HG03066 (cell line): ENCODE data around the gene RCAN2.
A peak's percentile ranks its signal among the peaks of the same experiment; 100 is the strongest.
"Not testable (repeated sequence)": the region's sequence is repeated elsewhere in the genome, so short reads cannot be mapped to it uniquely, and the experiment has no call there.

Experiments used
- ATAC-seq: cut with Tn5 transposase; IDR thresholded peaks from one replicate; pipeline ENCODE4 v1.9.1; 2021; ENCODE audit warnings: low read depth; ENCODE audit not compliant: unreplicated experiment

The RCAN2 gene

DNA sequence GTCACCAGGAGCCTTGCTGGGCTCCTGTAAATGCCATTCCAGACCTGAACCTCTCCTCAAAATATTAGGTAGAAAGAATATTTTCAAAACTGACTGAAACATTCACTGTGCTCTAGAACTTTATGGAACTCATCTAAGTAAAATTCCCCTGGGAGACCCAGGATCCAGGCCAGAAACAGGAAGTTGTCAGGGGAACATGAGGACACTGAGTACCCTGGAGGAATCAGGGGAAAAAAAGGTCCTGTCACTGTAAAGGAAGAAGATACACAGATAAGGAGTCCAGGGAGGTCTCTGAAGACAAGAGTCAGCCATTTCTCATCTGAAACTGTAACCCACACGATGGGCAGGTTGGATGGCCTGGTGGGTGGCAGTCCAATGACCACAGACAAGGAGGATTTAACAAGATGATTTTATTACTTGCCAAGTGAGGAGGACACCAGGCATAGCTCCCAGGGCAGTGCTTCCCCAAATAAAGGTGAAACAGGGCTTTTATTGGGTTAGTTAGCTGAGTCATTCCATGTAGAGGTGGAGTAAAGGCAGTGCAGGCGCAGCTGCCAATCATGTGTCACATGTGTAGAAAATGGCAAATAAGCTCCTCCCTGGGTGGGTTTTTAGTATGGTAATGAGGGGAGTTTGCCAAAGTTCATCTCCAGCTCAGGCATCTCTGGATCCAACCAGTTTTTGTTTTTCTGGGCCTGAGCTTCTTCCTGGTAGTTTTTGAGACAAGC lies 138.5 kb downstream of the RCAN2 start:
- no peak for ATAC-seq

DNA sequence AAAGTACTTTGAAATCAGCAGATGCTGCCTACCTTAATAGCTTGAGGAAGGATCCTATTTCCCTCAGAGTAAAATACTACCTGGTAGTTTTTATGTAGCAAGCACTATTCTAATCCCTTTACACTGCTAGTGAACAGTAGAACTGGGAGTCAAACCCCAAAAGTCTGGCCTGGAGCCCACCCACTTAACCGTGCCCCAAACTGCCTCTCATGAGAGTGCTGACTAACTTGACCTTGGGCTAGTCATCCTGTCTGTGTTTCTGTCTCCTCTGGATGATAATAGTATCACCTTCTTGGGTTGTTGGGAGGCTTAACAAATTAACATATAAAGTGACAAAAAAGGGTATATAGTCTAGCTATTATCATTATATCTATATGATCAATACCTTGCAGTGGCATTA lies 140.5 kb downstream of the RCAN2 start:
- no peak for ATAC-seq

DNA sequence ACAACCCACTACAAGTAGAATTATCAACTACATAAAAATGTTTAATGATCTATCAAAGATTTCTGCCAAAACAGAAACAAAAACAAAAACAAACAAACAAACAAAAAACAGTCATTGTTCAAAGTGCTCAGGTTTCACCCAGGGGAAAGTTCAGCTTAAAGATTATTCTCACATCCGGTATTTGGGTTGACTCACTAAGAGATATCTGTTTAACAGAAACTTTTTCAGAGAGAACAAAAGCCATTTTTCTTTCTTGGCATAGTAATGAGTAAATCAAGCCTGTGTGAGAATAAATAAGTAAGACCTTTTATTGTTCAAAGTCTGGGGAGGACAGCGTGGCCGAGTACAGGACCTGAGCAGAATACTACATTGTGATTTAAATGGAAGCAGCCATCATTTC lies 143.6 kb downstream of the RCAN2 start:
- no peak for ATAC-seq

DNA sequence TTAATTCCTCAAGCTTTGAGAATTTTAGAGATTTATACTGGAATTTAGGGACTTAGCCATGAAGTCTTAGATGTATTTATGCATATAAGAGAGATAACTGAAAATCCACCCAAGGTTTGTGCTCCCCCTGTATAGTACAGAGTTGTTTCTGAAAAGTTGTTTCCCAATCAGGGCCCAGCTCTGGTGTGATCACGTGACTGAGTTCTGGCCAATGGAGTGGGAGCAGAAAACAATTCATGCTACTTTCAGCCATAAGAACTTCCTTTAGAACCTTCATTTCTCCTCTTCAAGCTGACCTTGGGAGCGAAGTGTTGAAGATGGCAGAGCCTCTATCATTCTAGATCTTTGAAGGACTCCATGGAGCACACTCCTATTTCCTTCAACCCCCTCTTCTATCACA lies 151.0 kb downstream of the RCAN2 start:
- no peak for ATAC-seq

DNA sequence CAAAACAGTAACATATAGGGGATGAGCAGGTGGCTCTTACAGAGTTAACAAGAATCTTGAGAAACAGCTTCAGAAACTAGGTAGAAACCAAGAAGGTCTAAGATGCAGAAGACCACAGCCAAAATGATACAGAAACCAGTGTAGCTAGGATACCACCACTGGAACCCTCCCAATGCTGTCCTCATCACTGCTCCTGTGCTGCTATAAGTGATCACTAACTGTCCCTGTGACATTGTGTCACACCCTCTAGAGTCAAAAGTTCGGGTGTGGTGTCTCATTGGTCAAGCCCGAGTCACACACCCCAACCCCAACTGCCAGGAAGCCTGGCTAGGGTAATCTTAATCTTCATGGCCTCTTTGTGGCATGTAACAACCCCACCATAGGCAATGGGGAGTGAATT lies 153.1 kb downstream of the RCAN2 start:
- peak; percentile 95 for ATAC-seq

DNA sequence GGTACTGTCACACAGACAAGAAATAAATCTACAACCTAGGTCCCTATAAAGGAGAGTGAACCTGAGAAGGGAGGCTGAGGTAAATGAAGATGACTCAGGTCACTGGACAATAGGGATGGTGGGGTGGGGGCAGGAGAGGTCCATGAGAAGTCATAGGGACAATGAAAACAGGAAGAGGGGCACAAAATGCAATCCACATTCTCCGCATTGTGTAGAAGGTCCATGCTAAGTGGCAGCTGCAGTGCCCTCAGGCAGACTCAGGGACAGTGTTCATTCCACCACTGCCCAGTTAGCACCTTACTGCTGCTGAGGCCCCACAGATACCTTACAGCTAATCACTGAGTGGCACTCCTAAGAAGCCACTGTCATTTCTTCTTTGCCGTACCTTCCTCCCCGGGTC lies 156.8 kb downstream of the RCAN2 start:
- no peak for ATAC-seq

DNA sequence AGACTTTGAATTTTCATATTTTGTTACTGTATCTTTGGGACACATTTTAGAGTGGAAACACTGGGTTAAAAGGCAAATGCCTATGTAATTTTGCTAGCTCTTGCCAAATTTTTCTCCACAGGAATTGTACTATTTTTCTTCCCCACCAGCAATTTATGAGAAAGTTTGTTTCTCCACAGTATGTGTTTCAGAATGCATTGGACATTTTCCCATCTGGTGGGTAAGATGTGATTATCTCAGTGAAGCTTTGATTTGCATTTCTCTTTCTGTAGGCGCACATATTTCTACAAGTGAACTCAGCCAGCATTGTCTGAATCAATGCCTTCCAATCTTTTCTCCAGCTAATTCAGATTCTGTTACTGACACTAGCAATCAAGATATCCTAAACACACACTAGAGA lies 157.8 kb downstream of the RCAN2 start:
- ATAC-seq, result no peak

DNA sequence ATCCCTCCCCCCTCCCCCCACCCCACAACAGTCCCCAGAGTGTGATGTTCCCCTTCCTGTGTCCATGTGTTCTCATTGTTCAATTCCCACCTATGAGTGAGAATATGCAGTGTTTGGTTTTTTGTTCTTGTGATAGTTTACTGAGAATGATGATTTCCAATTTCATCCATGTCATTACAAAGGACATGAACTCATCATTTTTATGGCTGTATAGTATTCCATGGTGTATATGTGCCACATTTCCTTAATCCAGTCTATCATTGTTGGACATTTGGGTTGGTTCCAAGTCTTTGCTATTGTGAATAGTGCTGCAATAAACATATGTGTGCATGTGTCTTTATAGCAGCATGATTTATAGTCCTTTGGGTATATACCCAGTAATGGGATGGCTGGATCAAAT lies 158.8 kb downstream of the RCAN2 start:
- ATAC-seq, result not testable (repeated sequence)

DNA sequence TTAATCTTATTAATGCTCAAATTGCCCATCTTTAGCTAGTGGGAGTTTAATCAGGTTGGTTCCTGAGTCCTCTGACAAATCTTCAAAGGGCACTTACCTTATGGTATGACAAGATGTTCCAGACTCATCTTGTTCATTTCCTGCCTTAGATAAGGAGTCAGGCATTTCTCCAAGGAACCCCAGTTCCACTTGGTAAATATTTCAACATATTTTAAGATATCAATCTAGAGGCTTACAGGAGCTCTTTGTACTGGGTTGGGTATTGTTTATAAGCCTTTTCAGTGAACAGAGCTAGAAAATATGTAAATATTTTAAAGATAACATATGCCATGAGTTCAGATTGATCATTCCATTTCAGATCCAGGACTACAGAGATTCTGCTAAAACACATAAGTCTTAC lies 159.8 kb downstream of the RCAN2 start:
- no peak for ATAC-seq

DNA sequence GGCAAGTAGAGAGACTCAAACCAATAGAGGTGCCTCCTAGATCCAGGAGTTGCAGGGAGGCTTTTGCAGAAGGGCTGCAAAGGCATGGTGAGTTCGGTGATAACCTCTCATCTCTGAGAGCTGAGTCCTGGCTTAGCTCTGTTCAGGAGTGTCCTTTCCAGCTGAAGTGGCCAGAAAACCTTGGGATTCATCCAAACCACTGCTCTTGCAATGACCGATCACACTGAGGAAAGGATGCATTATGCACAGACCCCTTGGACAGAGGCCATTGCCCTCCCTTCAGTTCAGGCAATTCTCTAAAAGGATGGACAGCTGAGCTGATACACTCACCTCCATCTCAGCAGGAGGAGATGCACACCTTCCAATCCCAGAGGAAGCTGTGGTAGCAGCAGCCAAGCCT lies 161.7 kb downstream of the RCAN2 start:
- ATAC-seq, result no peak

DNA sequence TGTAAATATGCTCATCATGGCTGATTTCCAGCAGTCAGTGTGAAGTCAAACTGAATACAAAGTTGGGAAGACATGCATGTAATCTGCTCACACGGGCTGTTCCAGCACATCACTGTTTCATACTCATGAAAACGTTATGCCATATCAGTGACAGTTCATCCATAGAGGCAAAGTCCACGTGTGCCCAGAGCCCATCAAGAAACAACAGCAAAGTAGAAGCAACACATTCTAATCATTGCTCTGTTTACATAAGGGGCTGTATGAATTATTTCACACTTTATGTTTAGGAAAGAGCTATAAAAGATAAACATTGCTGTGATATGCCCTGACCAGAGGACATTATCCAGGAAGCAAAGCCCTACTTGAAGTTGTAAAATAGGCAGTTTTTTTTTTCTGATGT lies 163.5 kb downstream of the RCAN2 start:
- no peak for ATAC-seq

DNA sequence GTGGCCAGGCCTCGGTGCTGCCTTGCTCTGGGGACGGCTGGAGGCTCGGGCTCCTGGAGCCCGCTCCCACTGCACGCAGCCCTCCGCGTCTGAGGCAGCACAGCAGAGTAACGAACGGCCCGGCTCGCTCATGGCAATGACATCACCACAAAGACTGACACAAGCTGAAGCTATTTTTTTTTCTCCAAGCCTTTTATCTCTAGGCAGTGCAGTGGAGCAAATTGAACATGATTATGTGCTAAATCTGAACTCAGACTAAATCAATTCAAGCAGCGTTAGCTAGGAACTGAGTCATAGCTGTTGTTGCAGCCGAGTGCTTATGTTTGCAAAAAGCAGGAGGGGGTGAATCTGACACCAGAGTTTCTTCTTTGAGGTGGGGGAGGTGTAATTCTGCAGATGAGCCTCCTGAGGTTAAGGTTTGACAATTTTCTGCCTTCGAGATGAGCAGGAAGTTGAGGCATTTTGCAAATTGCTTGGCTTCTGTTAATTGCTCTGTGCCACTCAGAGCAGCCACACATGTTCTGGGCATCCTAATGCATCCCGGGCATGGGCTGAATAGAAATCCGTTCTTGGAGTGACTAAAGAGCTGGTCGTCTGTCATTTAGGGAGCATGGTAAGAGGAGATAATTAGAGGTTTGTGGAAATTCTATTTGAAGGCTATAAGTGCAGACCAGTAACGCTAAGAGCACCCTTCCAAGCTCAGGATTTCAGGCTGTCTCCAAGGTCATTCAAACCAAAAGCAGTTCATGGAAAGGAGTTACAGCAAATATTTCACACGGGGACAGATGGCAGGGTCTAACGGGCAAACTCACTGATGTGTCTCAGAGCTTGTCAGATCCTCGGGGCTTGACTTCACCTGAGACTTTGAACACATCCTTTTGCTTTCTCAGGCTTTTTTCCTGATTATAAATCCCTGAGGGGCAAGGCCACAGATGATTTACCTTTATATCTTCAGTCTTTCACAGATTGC lies 165.4 kb downstream of the RCAN2 start:
- no peak for ATAC-seq

DNA sequence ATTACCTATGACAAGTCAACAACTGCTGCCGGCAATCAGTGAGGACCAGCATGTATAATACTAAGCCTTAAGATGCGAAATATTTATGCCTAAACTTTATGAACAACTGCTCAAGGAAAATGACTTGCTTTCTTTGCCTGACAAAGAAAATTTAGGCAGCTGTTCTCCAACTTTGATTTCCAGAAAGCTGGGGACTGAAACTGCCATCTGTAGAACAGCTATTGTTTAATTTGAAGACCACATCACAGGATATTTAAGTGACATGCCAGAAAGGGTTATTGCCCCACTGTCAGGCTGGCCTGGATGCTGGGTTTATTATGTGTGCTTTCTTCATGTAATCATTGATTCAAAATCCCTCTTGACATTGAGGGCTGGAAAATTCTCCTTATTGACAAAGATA lies 166.5 kb downstream of the RCAN2 start:
- ATAC-seq, result no peak

DNA sequence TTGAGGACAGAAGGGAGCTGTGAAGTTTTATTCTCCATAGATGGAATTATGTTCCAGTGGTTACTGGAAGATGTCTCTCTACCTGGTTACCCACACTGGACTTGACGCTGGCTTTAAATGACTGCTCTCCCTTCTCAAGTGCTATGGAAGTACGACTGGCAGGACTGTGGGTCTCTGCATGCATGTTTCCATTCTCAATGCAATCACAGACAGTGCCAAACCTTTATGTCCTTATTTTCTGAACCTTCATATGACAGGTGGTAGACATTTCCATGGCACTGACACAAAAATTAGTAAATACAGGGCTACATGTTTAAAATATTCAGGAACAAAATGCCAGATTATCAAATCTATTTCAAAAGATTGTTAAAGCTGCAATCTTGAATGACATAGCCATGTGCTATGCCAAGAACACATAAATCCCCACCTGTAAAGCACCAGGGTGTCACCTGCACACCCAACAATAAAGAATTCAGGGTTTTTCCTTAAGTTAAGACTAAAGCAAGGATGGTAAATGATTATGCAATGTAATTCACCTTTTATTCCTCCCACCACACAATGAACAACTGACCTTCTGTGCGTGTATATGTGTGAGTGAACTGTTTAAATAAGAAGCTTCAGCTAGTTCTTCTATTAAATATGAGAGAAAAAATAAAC lies 167.2 kb downstream of the RCAN2 start:
- no peak for ATAC-seq

DNA sequence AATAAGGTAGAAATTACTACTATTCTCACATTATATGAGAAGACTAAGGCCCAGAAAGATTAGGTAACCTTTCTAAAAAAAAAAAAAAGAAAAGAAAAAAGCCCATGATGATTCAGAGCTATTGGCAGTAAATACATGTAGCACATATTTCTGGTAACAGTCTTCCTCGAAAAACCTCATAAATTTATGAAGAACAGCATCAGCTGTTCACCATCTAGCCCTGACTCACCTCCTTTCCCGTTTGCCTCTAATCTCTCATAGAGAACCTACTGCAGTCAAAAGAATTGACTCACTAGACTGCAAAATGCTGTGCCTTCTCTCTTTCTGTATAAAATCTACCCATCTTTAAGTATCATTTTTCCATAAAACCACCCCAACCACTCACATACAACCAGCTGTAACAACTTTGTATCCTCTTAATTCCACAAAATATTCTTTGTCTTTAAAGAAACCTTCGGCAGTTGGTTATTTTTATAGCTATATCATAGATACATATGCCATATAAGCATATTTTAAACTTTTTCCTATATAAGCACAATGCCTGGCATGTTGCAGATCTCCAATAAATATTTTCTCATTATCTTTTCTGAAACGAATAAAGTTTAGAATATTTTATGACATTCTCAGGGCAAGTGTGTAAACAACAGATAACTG lies 167.8 kb downstream of the RCAN2 start:
- ATAC-seq, result no peak

DNA sequence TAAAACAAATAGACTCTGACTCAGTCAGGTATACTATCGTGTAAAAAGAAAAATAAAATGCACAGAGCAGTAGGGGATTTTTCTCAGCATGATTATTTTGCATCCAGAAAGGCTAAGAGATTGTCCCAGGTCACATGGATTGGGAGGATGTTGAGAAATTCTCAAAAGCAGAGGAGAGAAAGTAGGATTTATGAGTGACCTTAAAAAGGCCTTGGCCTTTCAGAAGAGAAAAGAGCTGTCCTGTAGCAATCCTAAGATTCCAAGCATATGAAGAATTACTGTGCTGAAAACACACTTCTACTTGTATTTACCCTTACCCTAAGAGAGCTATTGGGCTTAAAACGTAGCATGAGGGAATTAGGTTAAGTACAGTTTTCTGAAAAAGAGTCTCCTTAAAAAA lies 170.7 kb downstream of the RCAN2 start:
- ATAC-seq, result no peak

DNA sequence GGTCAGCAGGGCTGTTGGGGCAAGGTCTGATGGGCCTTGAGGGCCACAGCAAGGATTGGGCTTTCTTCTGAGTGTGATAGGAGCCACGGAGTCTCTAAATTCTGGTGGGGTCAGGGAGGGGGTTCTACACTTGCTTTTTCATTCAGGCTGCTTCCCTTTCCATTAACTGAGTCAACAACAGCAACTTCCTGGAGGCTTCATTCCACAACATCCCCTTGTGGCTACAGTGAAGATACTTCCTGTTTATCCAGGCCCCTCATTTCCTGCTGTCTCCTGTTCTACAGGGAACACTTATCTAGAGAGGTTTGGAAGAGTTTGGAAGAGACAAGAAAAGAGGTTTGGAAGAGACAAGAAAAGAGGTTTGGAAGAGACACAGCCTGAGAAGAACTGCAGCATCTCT lies 175.7 kb downstream of the RCAN2 start:
- ATAC-seq, result no peak

DNA sequence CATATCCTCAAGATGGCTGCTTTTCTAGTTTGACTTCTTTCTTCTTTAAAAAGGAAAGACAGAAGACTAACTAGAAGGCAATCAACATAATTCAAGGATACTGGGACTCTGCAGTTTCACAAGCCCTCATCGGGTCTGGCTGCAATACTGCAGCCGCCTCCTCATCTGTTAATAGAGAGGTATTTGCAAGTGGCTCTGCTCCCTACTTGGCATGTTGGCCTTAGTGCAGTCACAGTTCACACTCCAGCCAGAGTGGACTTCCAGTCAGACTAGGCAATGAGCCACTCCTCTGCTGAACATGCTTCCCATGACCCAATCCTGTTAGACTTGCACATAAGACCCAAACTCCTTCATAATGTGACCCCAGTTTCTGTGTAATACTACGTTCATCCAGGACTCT lies 178.6 kb downstream of the RCAN2 start:
- ATAC-seq, result no peak

DNA sequence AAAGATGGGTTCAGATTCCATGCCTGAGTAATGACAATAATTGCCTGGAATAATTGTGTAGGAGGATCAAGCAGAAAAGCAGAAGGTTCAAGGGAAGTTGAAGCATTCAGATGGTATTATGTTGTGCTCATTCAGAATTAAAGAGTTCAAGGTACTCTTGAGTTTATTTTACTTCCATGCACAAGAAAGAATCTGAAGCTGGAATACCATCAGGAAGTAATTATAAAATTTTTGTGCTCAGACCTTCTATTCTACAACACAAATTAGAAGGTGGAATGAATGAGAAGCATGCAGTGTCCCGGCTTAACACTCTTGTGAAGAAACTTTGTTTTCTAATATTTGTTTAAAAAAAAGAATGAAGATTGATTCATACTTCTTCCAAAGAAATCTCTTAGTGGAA lies 181.1 kb downstream of the RCAN2 start:
- no peak for ATAC-seq

DNA sequence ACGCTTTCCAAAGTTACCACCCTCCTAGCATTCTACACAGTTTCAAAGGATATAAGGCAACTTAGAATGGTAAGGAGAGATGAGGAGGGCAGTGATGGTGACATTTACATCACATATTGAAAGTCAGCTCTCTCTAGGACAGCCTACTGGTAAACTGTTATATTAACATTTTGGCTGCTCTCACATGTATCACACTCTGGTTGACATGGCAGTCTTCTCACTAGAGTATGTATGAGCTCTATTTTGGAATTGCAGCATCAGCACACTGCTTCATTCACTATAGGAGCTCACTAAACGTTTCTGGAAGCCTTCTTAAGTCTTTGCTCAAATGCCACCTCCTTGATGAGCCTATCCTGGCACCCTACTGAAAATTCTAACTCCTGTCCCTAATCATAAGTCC lies 184.8 kb downstream of the RCAN2 start:
- ATAC-seq, result no peak

DNA sequence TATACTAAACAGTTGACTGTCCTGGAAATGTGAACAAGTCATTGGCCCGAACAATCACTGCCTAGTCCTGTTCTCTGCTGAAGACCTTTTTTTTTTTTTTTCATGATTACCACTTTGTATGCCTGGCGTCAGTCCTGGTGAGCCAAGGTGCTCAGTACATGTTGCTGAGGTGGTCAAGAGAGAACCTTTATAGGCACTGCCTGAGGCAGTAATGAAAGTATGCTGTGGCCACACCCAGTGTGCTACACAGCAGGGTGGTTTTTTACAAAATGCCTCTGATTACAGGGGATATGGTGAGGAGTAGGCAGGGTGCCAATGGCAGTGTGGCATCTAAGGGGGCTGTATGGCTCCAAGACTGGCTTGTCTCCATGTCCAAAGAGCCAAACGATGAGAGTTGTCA lies 185.4 kb downstream of the RCAN2 start:
- no peak for ATAC-seq
